Measurements from ENCODE around the gene TEX14.
A peak's percentile ranks its signal among the peaks of the same experiment; 100 is the strongest.

Gene TEX14

GRCh38 chr17:58534331-58534730 lies 157.5 kb downstream of the TEX14 start:
- TF ChIP-seq CTCF (conservative IDR thresholded peaks at IDR 0.05; ENCODE audit: low read depth, low read length): no peak
- DNase-seq (ENCODE audit: low read depth): no peak
- H3K4me3 ChIP-seq (ENCODE audit: low read length): no peak overlapping the region

DNA sequence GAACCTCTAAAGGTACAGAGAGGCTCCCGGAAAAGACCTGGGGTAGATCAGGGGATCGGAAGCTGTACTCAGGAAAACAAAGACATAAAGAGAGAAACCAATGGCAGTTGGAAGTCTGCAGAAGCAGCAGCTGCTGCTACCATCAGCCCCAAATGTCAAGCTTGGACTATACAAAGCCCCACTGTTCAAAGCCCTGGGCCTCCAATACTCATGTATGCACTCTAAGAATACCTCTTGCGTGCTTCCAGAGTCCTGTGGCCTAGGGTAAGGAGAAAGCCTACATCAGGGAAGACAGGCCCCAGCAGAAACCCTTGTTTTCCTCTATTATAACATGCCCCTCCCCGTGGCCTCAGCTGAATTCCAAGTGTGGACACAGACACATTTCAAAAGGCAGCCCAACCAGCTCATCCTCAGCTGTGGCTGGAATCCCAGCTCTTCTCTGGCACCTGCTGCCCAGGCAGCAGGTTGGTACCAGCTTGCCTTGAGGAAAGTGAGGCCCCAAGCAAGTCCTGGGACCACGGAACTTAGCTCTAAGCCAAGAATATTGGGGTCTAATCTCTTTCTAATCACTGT lies 158.1 kb downstream of the TEX14 start:
- H3K4me3 ChIP-seq (ENCODE audit: low read length): no peak overlapping the region
- no peak for DNase-seq (ENCODE audit: low read depth)
- TF ChIP-seq CTCF (conservative IDR thresholded peaks at IDR 0.05; ENCODE audit: low read depth, low read length): no peak

DNA sequence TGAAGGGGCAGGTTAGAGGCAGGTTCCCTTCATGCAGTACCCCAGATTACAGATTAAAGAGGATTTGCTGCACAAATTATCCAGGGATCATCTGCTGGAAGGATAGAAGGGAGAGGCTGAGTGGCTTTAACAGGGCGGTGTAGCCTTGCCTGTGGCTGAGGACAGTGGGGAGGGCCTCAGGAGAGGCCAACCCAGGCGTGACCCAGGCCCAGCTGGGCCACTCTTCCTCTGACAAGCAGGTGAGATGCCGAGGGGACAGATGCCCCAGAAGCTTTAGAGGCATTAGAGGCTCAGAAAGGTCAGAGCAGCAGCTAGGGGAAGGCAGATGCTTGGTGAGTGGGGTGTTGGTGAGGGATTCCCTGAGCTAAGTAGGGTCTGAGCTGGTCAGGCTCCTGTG lies 159.3 kb downstream of the TEX14 start:
- no peak for DNase-seq (ENCODE audit: low read depth)
- H3K4me3 ChIP-seq (ENCODE audit: low read length): peak overlapping the region; percentile 57
- TF ChIP-seq CTCF (conservative IDR thresholded peaks at IDR 0.05; ENCODE audit: low read depth, low read length): no peak

DNA sequence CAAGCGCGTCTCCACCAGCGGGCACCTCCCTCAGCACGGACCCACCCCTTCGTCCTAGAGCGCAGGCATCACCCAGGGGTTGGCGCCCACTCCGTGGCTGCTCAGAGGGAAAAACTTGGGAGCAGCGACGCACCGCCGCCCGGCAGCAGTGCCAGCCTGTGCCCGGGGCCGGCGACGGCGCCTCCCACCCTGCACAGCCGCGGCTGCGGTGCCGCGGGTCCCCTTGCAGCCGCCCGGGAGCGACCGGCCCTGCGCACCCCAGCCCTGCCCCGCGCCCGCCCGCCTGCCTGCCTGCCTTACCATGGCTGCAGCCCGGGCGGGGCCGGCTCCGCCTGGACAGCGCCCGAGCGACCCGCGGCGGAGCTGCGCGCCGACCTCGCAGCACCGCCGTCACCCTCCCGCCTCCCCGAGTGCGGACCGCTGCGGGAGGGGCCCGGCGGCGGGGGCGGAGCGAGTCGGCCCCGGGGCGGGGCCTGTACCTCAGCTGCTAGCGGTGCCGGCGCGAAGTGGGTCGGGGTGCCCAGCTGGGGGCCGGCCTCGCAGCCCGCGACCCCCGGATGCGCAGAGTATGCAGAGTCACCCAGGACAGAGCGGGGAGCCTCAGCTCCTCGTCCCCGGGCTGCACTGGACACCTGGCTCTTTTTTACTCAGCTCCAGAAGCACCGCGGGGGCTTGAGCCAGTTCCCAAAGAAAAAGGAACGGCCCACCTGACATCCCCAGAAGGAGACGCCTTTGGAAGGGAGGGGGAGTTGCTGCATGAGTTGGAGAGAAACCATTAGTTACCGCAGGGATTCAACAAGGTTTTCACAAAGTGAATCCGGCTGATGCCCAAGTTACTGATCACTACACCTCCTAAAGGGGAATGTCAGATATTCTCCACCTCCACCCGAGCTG lies 159.9 kb downstream of the TEX14 start:
- peak overlapping the region; percentile 57 for H3K4me3 ChIP-seq (ENCODE audit: low read length)
- TF ChIP-seq CTCF (conservative IDR thresholded peaks at IDR 0.05; ENCODE audit: low read depth, low read length): no peak
- no peak for DNase-seq (ENCODE audit: low read depth)

DNA sequence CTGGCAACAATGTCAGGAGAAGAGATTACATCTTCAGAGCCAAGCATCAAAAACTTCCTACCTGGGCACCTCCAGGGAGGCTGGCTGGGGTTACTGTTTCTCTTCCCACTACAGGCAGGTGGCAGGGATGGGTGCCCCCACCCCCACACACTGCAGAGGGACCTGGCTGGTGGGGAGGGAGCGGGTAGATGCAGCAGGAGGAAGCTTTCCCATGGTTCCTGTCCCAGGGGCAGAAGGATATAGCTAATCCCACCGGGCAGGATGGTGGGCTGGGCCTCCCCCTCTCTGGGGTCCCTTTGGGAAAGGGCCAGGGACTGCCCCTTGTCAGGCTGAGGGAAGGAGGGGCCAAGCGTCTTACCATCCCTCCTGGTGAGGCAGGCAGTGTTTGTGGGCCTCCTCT lies 160.7 kb downstream of the TEX14 start:
- peak overlapping the region; percentile 55 for H3K4me3 ChIP-seq (ENCODE audit: low read length)
- TF ChIP-seq CTCF (conservative IDR thresholded peaks at IDR 0.05; ENCODE audit: low read depth, low read length): no peak
- no peak for DNase-seq (ENCODE audit: low read depth)

DNA sequence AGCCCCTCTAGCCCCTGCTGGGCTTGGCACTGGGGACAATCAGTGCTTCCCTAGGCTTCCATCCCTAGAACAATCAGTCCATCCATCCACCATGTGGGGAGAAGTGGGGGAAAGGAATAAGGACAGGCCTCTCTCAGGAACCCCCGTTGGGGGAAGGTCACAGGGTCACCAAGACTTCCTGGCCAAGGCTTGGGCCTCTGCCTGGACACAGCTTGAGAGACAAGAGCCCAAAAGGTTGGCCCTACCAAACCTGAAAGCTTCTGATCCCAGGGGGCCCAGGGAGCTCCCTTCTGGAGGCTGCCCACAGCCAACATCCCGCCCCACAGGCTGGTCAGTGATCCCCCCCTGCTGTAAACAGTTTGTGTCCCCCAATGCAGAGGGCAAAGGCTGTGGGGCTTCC lies 161.2 kb downstream of the TEX14 start:
- no peak for DNase-seq (ENCODE audit: low read depth)
- H3K4me3 ChIP-seq (ENCODE audit: low read length): no peak overlapping the region
- no peak for TF ChIP-seq CTCF (conservative IDR thresholded peaks at IDR 0.05; ENCODE audit: low read depth, low read length)

DNA sequence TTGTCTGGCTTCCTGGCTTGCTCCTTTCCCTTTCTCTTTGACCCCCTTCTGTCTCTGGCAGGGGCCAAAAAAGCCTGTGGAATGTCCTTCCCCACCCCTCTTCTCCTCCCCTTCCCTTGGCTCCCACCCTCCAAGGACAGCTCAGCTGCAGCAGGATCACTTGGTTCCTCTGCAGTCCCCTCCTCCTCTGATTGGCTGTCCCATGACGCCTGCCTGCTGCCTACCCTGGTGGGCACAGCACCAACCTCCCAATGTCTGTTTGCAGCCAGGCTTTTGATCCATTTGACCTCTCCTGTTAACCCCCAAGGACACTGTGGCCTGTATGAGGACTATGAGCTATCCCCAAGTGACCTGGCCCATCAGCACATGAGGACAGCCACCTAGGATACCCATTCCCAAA lies 162.6 kb downstream of the TEX14 start:
- H3K4me3 ChIP-seq (ENCODE audit: low read length): no peak overlapping the region
- no peak for TF ChIP-seq CTCF (conservative IDR thresholded peaks at IDR 0.05; ENCODE audit: low read depth, low read length)
- no peak for DNase-seq (ENCODE audit: low read depth)
